HUES6 (cell line): ENCODE measurements around the gene FOXN3.

ENCODE experiments used
- H3K27ac ChIP-seq: 2 replicates; pipeline ENCODE4 v1.7.0; 2013; ENCODE audit warnings: low read depth, mild to moderate bottlenecking, low read length, inconsistent platforms
- H3K27me3 ChIP-seq: 2 replicates; pipeline ENCODE4 v1.6.1; 2013; ENCODE audit warnings: low read length; ENCODE audit not compliant: control insufficient read depth, insufficient read depth
- H3K36me3 ChIP-seq: 2 replicates; pipeline ENCODE4 v1.6.1; 2013; ENCODE audit warnings: low read length; ENCODE audit not compliant: control insufficient read depth, insufficient read depth
- H3K4me1 ChIP-seq: 2 replicates; pipeline ENCODE4 v1.6.1; 2013; ENCODE audit warnings: low read length; ENCODE audit not compliant: control insufficient read depth, insufficient read depth
- H3K4me3 ChIP-seq: 2 replicates; pipeline ENCODE4 v1.5.1; 2013; ENCODE audit warnings: low read depth, low read length
- H3K9ac ChIP-seq: one replicate; pipeline ENCODE4 v1.6.1; 2013; ENCODE audit warnings: mild to moderate bottlenecking, low read length
- H3K9me3 ChIP-seq: 2 replicates; pipeline ENCODE4 v1.6.1; 2013; ENCODE audit warnings: low read depth, low read length; ENCODE audit not compliant: control insufficient read depth, insufficient read depth

Gene FOXN3

GRCh38 chr14:89217891-89218290 lies 199.1 kb downstream of the FOXN3 start:
- peaks cover 18% of the 10 kb centered on the region for H3K36me3 ChIP-seq
- H3K9ac ChIP-seq: no peak overlapping the region
- H3K27ac ChIP-seq: no peak overlapping the region
- no peak overlapping the region for H3K4me3 ChIP-seq
- H3K4me1 ChIP-seq: no peaks in the 10 kb centered on the region
- no peaks in the 10 kb centered on the region for H3K9me3 ChIP-seq
- H3K27me3 ChIP-seq: no peaks in the 10 kb centered on the region

DNA sequence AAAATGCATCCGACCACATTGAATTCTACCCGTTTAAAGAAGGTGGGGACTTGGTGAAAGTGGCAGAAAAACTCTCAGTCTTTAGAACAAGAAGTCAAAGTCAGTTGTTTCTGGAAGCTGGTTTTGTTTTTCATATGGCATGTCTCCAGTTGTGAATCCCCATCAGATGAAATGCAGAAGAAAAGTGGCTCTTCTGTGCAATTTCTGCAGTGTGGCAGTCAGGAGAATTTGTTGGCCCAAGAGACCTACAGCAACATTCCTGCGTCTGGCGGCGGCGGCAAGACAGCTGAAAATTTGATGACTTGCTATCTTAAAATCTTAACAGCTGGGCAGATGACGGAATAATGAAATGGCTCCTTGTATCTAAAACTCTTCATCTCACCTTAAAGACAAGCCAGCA lies 201.5 kb downstream of the FOXN3 start:
- peaks cover 14% of the 10 kb centered on the region for H3K36me3 ChIP-seq
- no peak overlapping the region for H3K9ac ChIP-seq
- H3K9me3 ChIP-seq: no peaks in the 10 kb centered on the region
- no peak overlapping the region for H3K4me3 ChIP-seq
- no peak overlapping the region for H3K27ac ChIP-seq
- no peaks in the 10 kb centered on the region for H3K27me3 ChIP-seq
- no peaks in the 10 kb centered on the region for H3K4me1 ChIP-seq

- no peaks in the 10 kb centered on the region for H3K27me3 ChIP-seq
- no peak overlapping the region for H3K27ac ChIP-seq
- peaks cover 2% of the 10 kb centered on the region for H3K4me1 ChIP-seq
- no peak overlapping the region for H3K9ac ChIP-seq
- H3K4me3 ChIP-seq: no peak overlapping the region
- H3K9me3 ChIP-seq: no peaks in the 10 kb centered on the region
- peaks cover 10% of the 10 kb centered on the region for H3K36me3 ChIP-seq
These were observed 201.9 kb downstream of the FOXN3 start for GRCh38 chr14:89215114-89215513.

GRCh38 chr14:89214221-89214965 lies 202.6 kb downstream of the FOXN3 start:
- Histone ChIP-seq H3K36me3 (peaks cover 4% of the 10 kb centered on the region), H3K9ac (no peak overlapping the region), H3K4me1 (peaks cover 8% of the 10 kb centered on the region), H3K27me3 (no peaks in the 10 kb centered on the region), H3K27ac (no peak overlapping the region), H3K4me3 (no peak overlapping the region), H3K9me3 (no peaks in the 10 kb centered on the region)

DNA sequence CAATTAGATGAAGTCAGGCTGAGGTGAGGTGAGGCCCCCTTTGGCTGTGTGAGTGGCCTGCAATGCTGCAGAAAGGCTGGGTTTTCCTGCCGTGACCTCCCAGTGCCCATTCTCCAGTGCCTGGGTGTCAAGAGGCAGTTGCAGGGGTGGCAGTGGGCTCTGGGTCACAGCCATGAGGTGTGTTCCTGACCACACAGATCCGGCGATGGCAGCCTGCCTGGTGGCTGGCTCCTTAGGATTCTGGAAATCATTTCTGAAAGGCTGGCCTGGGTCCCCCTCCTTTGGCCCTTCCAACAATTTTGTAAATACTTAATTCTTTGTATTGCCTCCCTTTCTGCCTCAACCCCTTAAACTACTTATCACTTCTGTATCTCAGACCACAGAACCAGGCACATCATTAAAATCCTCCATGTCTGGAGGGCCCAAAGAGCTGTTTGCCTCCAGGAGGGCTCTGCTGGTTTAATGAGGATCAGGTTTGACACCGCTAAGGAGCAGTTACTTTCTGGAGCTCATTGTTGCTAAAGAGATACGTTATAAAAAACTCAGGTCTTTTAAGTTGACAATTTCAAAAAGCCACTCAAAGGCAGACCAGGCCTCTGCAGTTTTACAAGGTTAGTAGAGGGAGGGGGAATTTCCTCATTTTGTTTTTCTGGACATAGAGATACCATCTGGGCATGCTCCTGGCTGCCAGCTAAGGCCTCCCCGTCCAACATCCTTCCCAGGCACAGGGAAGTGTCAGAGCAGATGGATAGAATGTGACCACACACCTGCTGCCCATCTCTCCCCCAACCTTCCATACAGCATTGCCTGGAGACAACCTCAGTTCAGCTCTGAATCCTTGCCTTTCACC lies 204.4 kb downstream of the FOXN3 start:
- peaks cover 12% of the 10 kb centered on the region for H3K4me1 ChIP-seq

DNA sequence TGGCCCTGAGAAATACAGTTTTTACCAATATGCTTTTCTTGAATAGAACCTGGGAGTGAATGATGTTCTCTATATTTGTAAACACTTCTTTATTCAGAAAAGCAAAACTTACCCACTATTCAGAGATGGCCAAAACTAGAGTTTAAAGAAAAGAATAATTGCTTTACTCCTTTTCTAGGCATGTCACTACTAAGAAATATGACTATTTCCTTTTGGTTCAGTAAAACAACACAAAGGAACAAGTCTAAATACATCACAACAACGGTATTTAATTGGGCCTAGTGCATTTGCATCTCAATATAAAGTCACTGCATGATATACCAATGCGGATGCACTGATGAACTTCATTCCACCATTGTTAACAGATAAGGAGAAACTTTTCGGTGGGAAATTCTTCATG lies 207.5 kb downstream of the FOXN3 start:
- H3K36me3 ChIP-seq: peaks cover 6% of the 10 kb centered on the region
- H3K4me1 ChIP-seq: peaks cover 15% of the 10 kb centered on the region
- no peak overlapping the region for H3K27ac ChIP-seq
- H3K4me3 ChIP-seq: no peak overlapping the region
- H3K27me3 ChIP-seq: no peaks in the 10 kb centered on the region
- no peak overlapping the region for H3K9ac ChIP-seq
- no peaks in the 10 kb centered on the region for H3K9me3 ChIP-seq

More for the DNA sequence above, 204.4 kb downstream of the FOXN3 start:
- no peak overlapping the region for H3K4me3 ChIP-seq
- no peak overlapping the region for H3K9ac ChIP-seq
- H3K27me3 ChIP-seq: no peaks in the 10 kb centered on the region
- H3K27ac ChIP-seq: no peak overlapping the region
- H3K36me3 ChIP-seq: no peaks in the 10 kb centered on the region; the same call in 1 of the 2 replicates
- no peaks in the 10 kb centered on the region for H3K9me3 ChIP-seq

GRCh38 chr14:89207925-89208328 lies 209.1 kb downstream of the FOXN3 start:
- H3K9ac ChIP-seq: no peak overlapping the region
- peaks cover 29% of the 10 kb centered on the region for H3K4me1 ChIP-seq
- H3K27ac ChIP-seq: no peak overlapping the region
- H3K9me3 ChIP-seq: no peaks in the 10 kb centered on the region
- H3K36me3 ChIP-seq: peaks cover 6% of the 10 kb centered on the region
- H3K4me3 ChIP-seq: no peak overlapping the region
- no peaks in the 10 kb centered on the region for H3K27me3 ChIP-seq

GRCh38 chr14:89206389-89207031 lies 210.5 kb downstream of the FOXN3 start:
- no peak overlapping the region for H3K27ac ChIP-seq
- no peak overlapping the region for H3K4me3 ChIP-seq

DNA sequence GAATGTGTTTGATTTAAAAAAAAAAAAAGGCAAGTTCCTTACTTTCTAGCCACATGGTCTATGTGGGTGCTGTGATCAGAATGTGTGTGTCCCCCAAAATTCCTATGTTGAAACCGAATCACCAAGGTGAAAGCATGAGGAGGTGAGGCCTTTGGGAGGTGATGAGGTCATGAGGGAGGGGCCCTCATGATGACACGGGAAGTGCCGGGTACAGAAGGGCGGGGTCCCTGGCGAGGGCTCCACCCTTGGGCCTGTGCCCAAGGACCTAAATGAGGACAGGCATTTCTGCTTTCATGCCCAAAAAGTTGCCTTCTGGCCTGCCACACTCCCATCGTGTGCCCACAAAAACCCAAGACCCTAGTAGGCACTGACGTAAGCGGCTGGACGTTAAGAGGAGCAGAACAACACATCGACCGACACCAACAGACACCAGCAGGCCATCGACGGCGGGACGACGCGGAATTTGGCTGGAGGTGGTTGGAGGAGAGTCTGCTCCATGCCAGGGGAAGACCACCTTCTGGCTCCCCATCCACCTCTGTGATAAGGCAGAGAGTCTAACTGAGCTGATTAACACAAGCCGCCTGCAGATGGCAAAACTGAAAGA lies 211.8 kb downstream of the FOXN3 start:
- Histone ChIP-seq H3K27me3 (no peaks in the 10 kb centered on the region), H3K9ac (no peak overlapping the region), H3K4me3 (no peak overlapping the region), H3K9me3 (no peaks in the 10 kb centered on the region), H3K27ac (no peak overlapping the region), H3K4me1 (peaks cover 28% of the 10 kb centered on the region), H3K36me3 (peaks cover 6% of the 10 kb centered on the region; the same call in 1 of the 2 replicates)

More at GRCh38 chr14:89206389-89207031, 210.5 kb downstream of the FOXN3 start:
- no peak overlapping the region for H3K9ac ChIP-seq
- H3K36me3 ChIP-seq: peaks cover 6% of the 10 kb centered on the region; the same call in 1 of the 2 replicates
- no peaks in the 10 kb centered on the region for H3K27me3 ChIP-seq
- H3K9me3 ChIP-seq: no peaks in the 10 kb centered on the region
- peaks cover 29% of the 10 kb centered on the region for H3K4me1 ChIP-seq

- no peaks in the 10 kb centered on the region for H3K9me3 ChIP-seq
- no peak overlapping the region for H3K27ac ChIP-seq
- H3K36me3 ChIP-seq: peaks cover 7% of the 10 kb centered on the region; the same call in 1 of the 2 replicates
- H3K4me1 ChIP-seq: peaks cover 17% of the 10 kb centered on the region
- H3K4me3 ChIP-seq: no peak overlapping the region
- no peaks in the 10 kb centered on the region for H3K27me3 ChIP-seq
- no peak overlapping the region for H3K9ac ChIP-seq
These were observed 214.4 kb downstream of the FOXN3 start for GRCh38 chr14:89202413-89203190.
